GM12892 (cell line): ENCODE results near the gene MEPCE.
A peak's percentile ranks its signal among the peaks of the same experiment; 100 is the strongest.
"Not testable (repeated sequence)": the region's sequence is repeated elsewhere in the genome, so short reads cannot be mapped to it uniquely, and the experiment has no call there.

ENCODE experiments used
- DNase-seq: peaks from one replicate; pipeline ENCODE4 v3.0.0; 2011; ENCODE audit not compliant: insufficient read length
- FAIRE-seq: peaks from 2 replicates; lab custom pipeline; 2011; peaks lifted over from hg19 to GRCh38; lab: Jason Lieb, UNC
- POLR2A ChIP-seq: IDR thresholded peaks from 2 replicates; pipeline ENCODE4 v1.6.1; 2011; ENCODE audit warnings: low read depth, low read length, control low read depth
- POLR2AphosphoS5 ChIP-seq: IDR thresholded peaks from 2 replicates; pipeline ENCODE4 v1.6.1; 2011; ENCODE audit warnings: low read depth, low read length, control low read depth
- TAF1 ChIP-seq: IDR thresholded peaks from 2 replicates; pipeline ENCODE4 v1.6.1; 2011; ENCODE audit warnings: low read depth, mild to moderate bottlenecking, control low read depth, low read length, borderline replicate concordance

Gene MEPCE

DNA sequence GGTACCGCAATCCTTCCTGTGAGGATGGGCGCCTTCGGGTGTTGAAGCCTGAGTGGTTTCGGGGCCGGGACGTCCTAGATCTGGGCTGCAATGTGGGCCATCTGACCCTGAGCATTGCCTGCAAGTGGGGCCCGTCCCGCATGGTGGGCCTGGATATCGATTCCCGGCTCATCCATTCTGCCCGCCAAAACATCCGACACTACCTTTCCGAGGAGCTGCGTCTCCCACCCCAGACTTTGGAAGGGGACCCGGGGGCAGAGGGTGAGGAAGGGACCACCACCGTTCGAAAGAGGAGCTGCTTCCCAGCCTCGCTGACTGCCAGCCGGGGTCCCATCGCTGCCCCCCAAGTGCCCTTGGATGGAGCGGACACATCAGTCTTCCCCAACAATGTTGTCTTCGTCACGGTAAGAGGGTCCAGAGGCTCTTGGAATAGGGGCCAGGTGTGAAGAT is 1.7 kb downstream of the MEPCE start:
- no peak for FAIRE-seq
- TF ChIP-seq POLR2AphosphoS5: no peak
- no peak for TF ChIP-seq TAF1
- no peak for TF ChIP-seq POLR2A
- DNase-seq: no peak

GRCh38 chr7:100432053-100432452 is 2.4 kb downstream of the MEPCE start:
- TF ChIP-seq POLR2AphosphoS5 (no peak; the same call in 1 of the 2 replicates), POLR2A (no peak), TAF1 (no peak)
- DNase-seq (no peak), FAIRE-seq (no peak)

- TF ChIP-seq POLR2AphosphoS5: no peak
- no peak for TF ChIP-seq POLR2A
- TF ChIP-seq TAF1: no peak
- DNase-seq: no peak
- no peak for FAIRE-seq
These were observed 3.1 kb downstream of the MEPCE start for GRCh38 chr7:100432621-100433275.

- TF ChIP-seq POLR2A (no peak), POLR2AphosphoS5 (no peak; the same call in 1 of the 2 replicates), TAF1 (no peak)
- DNase-seq (no peak), FAIRE-seq (no peak)
These were observed 3.6 kb downstream of the MEPCE start for GRCh38 chr7:100433276-100433591.

DNA sequence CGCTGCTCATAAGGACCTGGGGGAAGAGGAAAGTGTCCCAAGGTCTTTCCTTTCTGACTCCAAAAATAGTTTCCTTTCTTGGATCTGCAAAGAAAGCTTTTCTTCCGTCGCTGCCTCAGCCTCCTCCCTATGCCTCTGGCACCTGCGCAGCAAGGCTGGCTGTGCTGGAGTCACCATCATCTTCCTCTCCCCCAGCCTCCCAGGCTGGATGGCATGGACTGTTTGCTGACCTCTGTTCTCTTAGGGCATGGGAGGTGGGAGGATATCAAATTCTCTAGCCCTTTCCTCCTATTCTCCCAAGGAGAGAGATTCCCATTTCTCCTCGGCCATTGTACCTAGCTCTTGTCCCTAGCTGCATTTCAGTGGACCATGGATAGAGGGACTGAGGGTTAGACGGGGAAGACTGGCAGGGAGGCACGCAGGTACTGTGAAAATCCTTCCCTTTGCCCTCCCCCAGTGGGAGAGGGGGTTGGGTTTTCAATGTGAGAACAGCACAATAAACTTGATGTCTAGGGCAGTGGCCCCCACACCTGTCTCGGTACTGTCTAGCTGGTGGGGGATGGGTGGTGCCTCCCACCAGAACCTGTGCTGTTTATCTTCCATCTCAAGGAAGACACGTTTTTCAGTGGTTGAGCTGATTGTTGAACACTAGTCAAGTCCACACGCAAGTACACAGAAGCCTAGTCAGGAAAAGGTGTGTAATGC is 4.1 kb downstream of the MEPCE start:
- no peak for FAIRE-seq
- TF ChIP-seq TAF1: no peak
- TF ChIP-seq POLR2AphosphoS5: peak; percentile 58
- TF ChIP-seq POLR2A: no peak; the same call in 1 of the 2 replicates
- DNase-seq: no peak

- DNase-seq: no peak
- FAIRE-seq: no peak
- TF ChIP-seq POLR2AphosphoS5 (no peak), TAF1 (no peak)
These were observed 4.9 kb downstream of the MEPCE start for GRCh38 chr7:100434297-100435144.

DNA sequence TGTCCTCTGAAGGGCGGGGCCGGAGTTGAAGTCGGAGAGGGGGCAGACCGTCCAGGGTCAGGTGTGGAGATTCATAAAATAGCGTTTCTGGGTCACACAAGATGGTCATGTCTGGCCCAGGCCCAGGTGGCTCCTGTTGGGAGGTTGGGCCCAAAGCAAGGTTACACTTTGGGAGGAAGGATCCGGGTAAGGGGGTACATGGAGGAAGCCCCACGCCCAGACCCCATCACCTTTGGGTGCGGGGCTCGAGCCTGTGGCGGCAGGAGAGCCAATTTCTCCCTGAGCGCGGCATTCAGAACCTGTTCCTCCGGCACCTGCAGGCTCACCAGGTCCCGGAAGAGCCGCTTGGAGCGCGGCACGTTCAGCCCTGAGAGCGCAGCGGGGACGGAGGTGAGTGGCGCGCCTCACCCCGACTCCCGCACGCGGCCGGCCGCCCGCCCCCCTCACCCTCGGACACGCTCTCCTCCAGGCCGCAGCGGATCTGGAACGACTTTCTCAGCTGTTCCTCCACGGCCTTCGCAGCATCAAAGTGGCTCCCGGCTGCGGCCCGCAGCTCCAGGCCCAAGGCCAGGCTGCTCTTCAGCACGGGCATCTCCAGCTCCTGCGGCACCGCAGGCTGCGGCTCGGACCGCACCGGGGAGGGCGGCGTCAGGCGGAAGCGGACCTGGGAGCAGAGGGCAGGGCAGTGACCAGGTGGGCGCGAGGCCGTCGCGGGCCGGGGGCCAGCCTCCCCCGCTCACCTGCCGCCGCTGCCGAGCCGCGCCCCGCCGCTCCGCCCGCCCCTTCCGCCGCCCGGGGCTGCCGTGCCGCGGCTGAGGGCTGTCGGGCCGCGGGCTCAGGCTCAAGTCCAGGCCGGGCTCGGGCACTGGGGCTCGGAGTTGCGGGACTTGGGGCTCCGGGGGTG is 6.0 kb downstream of the MEPCE start:
- TF ChIP-seq POLR2A (peak; percentile 46; the same call in 1 of the 2 replicates), TAF1 (no peak), POLR2AphosphoS5 (peak; percentile 17; the same call in 1 of the 2 replicates)
- peak; percentile 54 for FAIRE-seq
- peak; percentile 53 for DNase-seq

- no peak for FAIRE-seq
- TF ChIP-seq POLR2AphosphoS5 (no peak), TAF1 (no peak), POLR2A (no peak)
These were observed 7.8 kb downstream of the MEPCE start for GRCh38 chr7:100437150-100438100.

DNA sequence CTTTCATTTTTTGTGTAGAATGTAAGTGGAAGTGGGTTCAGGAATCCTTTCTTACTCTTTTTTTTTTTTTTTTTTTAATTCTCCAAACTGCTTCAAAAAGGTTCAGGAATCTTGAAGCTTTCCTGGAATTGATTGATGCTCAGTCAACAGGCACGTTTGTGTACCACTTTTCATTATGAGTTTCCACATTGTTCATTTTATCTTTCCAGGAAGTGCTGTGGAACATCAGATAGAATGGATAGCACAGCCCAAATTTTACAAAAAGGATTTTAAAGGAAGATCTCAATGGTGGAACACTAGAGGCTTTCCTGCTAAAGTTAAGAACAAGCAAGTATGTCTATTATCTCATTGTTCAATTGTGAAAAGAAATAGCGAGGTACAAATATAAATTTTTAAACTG is 8.5 kb downstream of the MEPCE start:
- DNase-seq: no peak
- FAIRE-seq: no peak

More at GRCh38 chr7:100437150-100438100, 7.8 kb downstream of the MEPCE start:
- no peak for DNase-seq

GRCh38 chr7:100438731-100439130 is 9.1 kb downstream of the MEPCE start:
- not testable (repeated sequence) for FAIRE-seq, DNase-seq

More for the DNA sequence above, 8.5 kb downstream of the MEPCE start:
- TF ChIP-seq POLR2A: no peak
- no peak for TF ChIP-seq POLR2AphosphoS5
- no peak for TF ChIP-seq TAF1

- not testable (repeated sequence) for DNase-seq, FAIRE-seq
These were observed 9.6 kb downstream of the MEPCE start for GRCh38 chr7:100439244-100439643.
